ENCODE measurements around the gene DLEC1.

- TF ChIP-seq CTCF (IDR thresholded peaks at IDR 0.05): no peak
- TF ChIP-seq POLR2A (IDR thresholded peaks at IDR 0.05): no peak
These were observed 80.2 kb downstream of the DLEC1 start for GRCh38 chr3:38119248-38119544.
